ENCODE results near the gene KIRREL3. TPM values are rescaled to one million over a fixed set of nuclear protein-coding genes. Genes with fewer than 3 reads are reported as not detected.
"Not testable (repeated sequence)": the region's sequence is repeated elsewhere in the genome, so short reads cannot be mapped to it uniquely, and the experiment has no call there.

The KIRREL3 gene
- total RNA-seq, 2 donors from 2014 or later: 0.61 to 0.64 TPM

DNA sequence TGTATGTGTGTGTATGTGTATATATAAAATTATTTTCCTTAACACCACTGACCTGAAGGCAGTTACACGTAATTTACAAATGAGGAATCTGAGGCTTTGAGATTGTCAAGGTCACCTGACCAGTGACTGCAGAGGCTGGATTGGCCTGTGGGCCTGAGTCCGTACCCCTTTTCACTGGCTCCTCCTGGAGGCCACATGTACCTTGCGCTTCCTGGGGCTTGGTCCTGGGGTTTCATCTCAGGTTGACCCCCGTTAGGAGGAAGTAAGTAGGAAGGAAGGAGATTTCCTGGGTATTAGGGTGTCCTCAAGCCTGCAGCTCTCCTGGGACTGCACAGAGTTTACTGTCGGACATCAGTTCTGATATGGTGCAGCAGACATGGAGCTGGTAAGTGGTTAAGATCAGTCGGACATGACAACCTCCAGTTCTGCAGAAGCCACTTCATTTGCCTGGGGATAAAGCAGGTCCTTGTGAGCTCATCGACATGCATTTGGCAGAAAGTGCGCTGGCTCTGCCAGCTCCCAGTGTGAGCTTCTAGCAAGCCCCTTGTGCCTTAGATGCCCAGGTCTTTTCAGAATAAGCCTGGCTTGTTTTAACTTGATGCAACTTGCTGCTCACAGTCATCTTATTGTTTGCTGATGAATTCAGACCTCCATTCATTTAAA is 608.5 kb downstream of the KIRREL3 start:
- DNase-seq: no peak
- intact Hi-C loops (cut with DNase I): no loop called here

DNA sequence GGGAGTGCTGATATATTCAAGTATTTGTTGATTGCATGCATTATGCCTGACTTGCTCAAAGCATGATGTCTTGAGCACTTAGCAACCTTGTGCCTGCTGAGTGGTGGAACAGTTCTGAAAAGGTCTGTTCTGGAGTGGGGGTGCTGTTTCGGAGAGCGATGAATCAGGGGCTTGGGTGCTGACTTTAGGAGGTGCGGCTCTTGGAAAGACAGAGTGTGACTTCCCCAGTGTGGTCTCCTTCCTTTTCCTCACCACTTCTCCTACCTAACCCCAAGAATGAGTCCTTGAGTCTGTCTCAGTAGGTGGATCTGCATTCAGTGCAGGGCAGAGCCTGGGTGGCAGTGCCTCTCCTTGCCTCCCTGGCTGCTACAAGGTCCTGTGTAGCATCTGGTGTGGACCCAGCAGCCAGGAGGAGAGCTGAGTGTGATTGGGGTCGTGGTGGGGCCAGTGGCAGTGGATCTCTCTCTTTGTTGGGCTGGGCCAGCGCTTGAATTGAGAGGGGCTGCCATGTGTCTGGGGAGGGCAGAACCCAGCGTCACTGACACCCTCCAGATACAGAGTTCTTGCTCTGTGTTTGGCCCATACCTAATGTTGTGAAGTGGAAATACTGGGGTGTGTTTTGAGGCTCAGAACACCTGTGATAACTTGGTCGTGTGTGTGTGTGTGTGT is 609.1 kb downstream of the KIRREL3 start:
- DNase-seq: no peak
- H3K4me1 ChIP-seq: peaks cover 9% of the 10 kb centered on the region
- H3K27ac ChIP-seq: no peak overlapping the region
- TF ChIP-seq, protein P1, sequence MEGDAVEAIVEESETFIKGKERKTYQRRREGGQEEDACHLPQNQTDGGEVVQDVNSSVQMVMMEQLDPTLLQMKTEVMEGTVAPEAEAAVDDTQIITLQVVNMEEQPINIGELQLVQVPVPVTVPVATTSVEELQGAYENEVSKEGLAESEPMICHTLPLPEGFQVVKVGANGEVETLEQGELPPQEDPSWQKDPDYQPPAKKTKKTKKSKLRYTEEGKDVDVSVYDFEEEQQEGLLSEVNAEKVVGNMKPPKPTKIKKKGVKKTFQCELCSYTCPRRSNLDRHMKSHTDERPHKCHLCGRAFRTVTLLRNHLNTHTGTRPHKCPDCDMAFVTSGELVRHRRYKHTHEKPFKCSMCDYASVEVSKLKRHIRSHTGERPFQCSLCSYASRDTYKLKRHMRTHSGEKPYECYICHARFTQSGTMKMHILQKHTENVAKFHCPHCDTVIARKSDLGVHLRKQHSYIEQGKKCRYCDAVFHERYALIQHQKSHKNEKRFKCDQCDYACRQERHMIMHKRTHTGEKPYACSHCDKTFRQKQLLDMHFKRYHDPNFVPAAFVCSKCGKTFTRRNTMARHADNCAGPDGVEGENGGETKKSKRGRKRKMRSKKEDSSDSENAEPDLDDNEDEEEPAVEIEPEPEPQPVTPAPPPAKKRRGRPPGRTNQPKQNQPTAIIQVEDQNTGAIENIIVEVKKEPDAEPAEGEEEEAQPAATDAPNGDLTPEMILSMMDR (IDR thresholded peaks at IDR 0.05): no peak
- H3K4me3 ChIP-seq: no peak overlapping the region
- intact Hi-C loops (cut with DNase I): no loop called here
- H3K9me3 ChIP-seq: no peaks in the 10 kb centered on the region
- no peaks in the 10 kb centered on the region for H3K27me3 ChIP-seq
- peak overlapping the region in 1 of 2 donors; percentile 9 for H3K9ac ChIP-seq (ENCODE audit: low read depth in 2 of 2, low read length in 2 of 2)
- no peaks in the 10 kb centered on the region for H3K36me3 ChIP-seq

More for the DNA sequence above, 608.5 kb downstream of the KIRREL3 start:
- H3K9me3 ChIP-seq: no peaks in the 10 kb centered on the region
- TF ChIP-seq, protein P1 (IDR thresholded peaks at IDR 0.05): no peak
- H3K9ac ChIP-seq (ENCODE audit: low read depth in 2 of 2, low read length in 2 of 2): no peak overlapping the region
- no peak overlapping the region for H3K27ac ChIP-seq
- no peaks in the 10 kb centered on the region for H3K36me3 ChIP-seq
- no peaks in the 10 kb centered on the region for H3K27me3 ChIP-seq
- no peak overlapping the region for H3K4me3 ChIP-seq
- H3K4me1 ChIP-seq: peaks cover 9% of the 10 kb centered on the region

DNA sequence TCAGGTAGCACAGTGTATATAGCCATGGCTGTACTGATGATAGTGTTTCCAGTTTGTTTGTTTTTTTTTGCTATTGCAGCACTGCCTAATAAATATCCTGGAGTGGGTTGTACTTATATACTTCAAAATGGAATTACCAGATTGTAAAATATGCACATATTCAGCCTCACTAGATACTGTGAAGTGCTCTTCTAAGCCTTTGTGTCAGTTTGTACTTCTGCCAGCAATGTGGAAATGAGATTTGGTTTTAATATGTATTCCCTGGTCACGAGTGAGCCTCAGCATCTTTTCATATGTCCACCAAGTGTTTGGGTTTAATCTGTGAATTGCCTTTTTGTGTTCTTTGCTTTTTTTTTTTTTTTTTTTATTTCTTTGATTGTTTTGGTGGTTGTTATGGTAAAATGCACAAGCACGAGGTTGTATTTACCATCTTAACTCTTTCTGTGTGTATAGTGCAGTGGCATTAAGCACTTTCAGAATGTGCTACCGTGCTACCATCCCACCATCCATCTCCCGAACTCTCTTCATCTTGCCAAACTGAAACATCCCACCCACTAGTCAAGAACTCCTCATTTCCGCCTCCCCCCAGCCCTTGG is 610.2 kb downstream of the KIRREL3 start:
- Histone ChIP-seq H3K9me3 (no peaks in the 10 kb centered on the region), H3K27me3 (no peaks in the 10 kb centered on the region), H3K4me3 (no peak overlapping the region), H3K36me3 (no peaks in the 10 kb centered on the region), H3K9ac (ENCODE audit: low read depth in 2 of 2, low read length in 2 of 2) (no peak overlapping the region), H3K4me1 (peaks cover 17% of the 10 kb centered on the region), H3K27ac (no peak overlapping the region)
- TF ChIP-seq, protein P1 (IDR thresholded peaks at IDR 0.05): no peak
- intact Hi-C loops (cut with DNase I): no loop called here
- DNase-seq: no peak

DNA sequence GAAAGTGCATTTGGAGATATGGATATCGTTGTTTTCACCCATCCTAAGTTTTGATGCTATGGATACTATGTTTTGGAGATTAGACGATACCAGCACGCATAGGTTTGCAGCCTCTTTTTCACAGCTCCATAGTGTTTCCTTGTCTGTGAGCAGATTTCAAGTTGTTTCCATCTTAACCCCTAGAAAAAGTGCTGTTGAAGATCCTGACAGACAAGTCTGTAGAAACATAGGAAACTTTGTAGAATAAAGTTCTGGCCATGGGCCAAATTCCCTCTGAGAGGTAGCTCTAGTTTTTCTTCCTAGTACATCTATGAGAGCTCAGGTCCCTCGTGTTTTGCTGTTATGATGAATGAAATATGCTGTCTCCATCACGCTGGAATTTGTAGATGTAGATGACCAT is 612.7 kb downstream of the KIRREL3 start:
- Histone ChIP-seq H3K36me3 (no peaks in the 10 kb centered on the region), H3K4me1 (peaks cover 25% of the 10 kb centered on the region), H3K4me3 (no peak overlapping the region), H3K9me3 (no peaks in the 10 kb centered on the region), H3K27me3 (no peaks in the 10 kb centered on the region), H3K9ac (ENCODE audit: low read depth in 2 of 2, low read length in 2 of 2) (no peak overlapping the region), H3K27ac (peak overlapping the region; percentile 82)
- DNase-seq: no peak
- intact Hi-C loops (cut with DNase I): no loop called here
- TF ChIP-seq, protein P1 (IDR thresholded peaks at IDR 0.05): no peak

DNA sequence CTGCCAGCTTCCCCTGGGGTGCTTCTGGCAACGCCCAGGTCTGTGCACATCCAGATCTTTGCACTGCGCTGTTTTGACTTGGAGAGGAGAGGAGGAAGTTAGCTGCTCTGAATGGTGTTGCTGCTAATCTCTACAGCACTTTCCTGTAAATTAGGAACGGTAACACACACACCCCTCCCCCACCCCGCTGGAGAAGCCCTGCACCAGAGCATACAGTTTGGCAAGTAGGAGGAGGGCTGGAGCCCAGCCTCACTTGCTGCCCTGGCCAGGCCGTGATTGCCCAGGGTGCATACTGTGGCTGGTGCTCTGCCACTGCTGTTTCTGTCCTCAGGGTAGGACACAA is 613.9 kb downstream of the KIRREL3 start:
- H3K4me3 ChIP-seq; intact Hi-C loops (cut with DNase I); H3K9ac ChIP-seq (ENCODE audit: low read depth in 2 of 2, low read length in 2 of 2); H3K36me3 ChIP-seq; H3K9me3 ChIP-seq; H3K27me3 ChIP-seq: not testable (repeated sequence)
- Histone ChIP-seq H3K27ac (peak overlapping the region; percentile 82), H3K4me1 (peaks cover 17% of the 10 kb centered on the region)
- DNase-seq: peak; percentile 83
